H9 (cell line): Measurements from ENCODE around the gene FAM3B. TPM values are rescaled to one million over a fixed set of nuclear protein-coding genes. Genes with fewer than 3 reads are reported as not detected.

Experiments
- DNase-seq: peaks from one replicate; pipeline ENCODE4 v3.0.0-alpha.2; 2017
- H2AFZ ChIP-seq: one replicate; pipeline ENCODE4 v1.6.1; 2013; ENCODE audit warnings: mild to moderate bottlenecking, low read length, control low read depth, moderate library complexity
- H2AK5ac ChIP-seq: 2 replicates; pipeline ENCODE4 v1.6.1; 2013; ENCODE audit warnings: low read length, control low read depth, mixed read lengths; ENCODE audit not compliant: insufficient read length
- H2BK120ac ChIP-seq: one replicate; pipeline ENCODE4 v1.6.1; 2013; ENCODE audit warnings: low read depth, mild to moderate bottlenecking, low read length, control low read depth, inconsistent platforms; ENCODE audit not compliant: poor library complexity, severe bottlenecking
- H2BK12ac ChIP-seq: 2 replicates; pipeline ENCODE4 v1.6.1; 2013; ENCODE audit warnings: low read length, control low read depth, mixed read lengths, low read depth; ENCODE audit not compliant: insufficient read length
- H2BK15ac ChIP-seq: 2 replicates; pipeline ENCODE4 v1.6.1; 2013; ENCODE audit warnings: low read depth, low read length, control low read depth
- H2BK20ac ChIP-seq: one replicate; pipeline ENCODE4 v1.6.1; 2013; ENCODE audit warnings: low read depth, mild to moderate bottlenecking, low read length, control low read depth, inconsistent platforms; ENCODE audit not compliant: poor library complexity, severe bottlenecking
- H2BK5ac ChIP-seq: 2 replicates; pipeline ENCODE4 v1.6.1; 2013; ENCODE audit warnings: low read length, control low read depth, mixed read lengths; ENCODE audit not compliant: insufficient read length
- H3K14ac ChIP-seq: 2 replicates; pipeline ENCODE4 v1.6.1; 2013; ENCODE audit warnings: low read length, control low read depth; ENCODE audit not compliant: insufficient read depth
- H3K18ac ChIP-seq: 2 replicates; pipeline ENCODE4 v1.6.1; 2013; ENCODE audit warnings: low read depth, mild to moderate bottlenecking, mixed read lengths, low read length, control low read depth; ENCODE audit not compliant: insufficient read length
- H3K23ac ChIP-seq: 2 replicates; pipeline ENCODE4 v1.6.1; 2013; ENCODE audit warnings: low read length, control low read depth, mixed read lengths, low read depth; ENCODE audit not compliant: insufficient read length
- H3K23me2 ChIP-seq: 2 replicates; pipeline ENCODE4 v1.6.1; 2013; ENCODE audit warnings: low read depth, mild to moderate bottlenecking, mixed read lengths, low read length, control low read depth; ENCODE audit not compliant: insufficient read length, poor library complexity, severe bottlenecking
- H3K27ac ChIP-seq: 2 replicates; pipeline ENCODE4 v1.5.1; 2013; ENCODE audit warnings: low read length, control low read depth, mixed read lengths, low read depth; ENCODE audit not compliant: insufficient read length
- H3K27me3 ChIP-seq: 2 replicates; pipeline ENCODE4 v1.6.1; 2013; ENCODE audit warnings: low read length, control low read depth, inconsistent platforms; ENCODE audit not compliant: insufficient read depth
- H3K4ac ChIP-seq: 2 replicates; pipeline ENCODE4 v1.6.1; 2013; ENCODE audit warnings: low read depth, mild to moderate bottlenecking, control low read depth, inconsistent platforms, low read length, moderate library complexity
- H3K4me1 ChIP-seq: 2 replicates; pipeline ENCODE4 v1.6.1; 2013; ENCODE audit warnings: low read length, control low read depth, inconsistent platforms; ENCODE audit not compliant: insufficient read depth
- H3K4me2 ChIP-seq: 2 replicates; pipeline ENCODE4 v1.6.1; 2013; ENCODE audit warnings: low read length, control low read depth, mixed read lengths; ENCODE audit not compliant: insufficient read length, insufficient read depth
- H3K56ac ChIP-seq: 2 replicates; pipeline ENCODE4 v1.6.1; 2013; ENCODE audit warnings: low read depth, mild to moderate bottlenecking, mixed read lengths, low read length, control low read depth; ENCODE audit not compliant: insufficient read length
- H3K79me1 ChIP-seq: 2 replicates; pipeline ENCODE4 v1.6.1; 2013; ENCODE audit warnings: low read depth, mild to moderate bottlenecking, moderate library complexity, low read length, control low read depth, inconsistent platforms; ENCODE audit not compliant: insufficient read depth, poor library complexity, severe bottlenecking
- H3K79me2 ChIP-seq: 2 replicates; pipeline ENCODE4 v1.6.1; 2013; ENCODE audit warnings: low read length, control low read depth, inconsistent platforms; ENCODE audit not compliant: insufficient read depth
- H3K9ac ChIP-seq: 2 replicates; pipeline ENCODE4 v1.6.1; 2013; ENCODE audit warnings: low read length, control low read depth, mixed read lengths; ENCODE audit not compliant: insufficient read length; ENCODE audit errors: extremely low read depth
- H3K9me3 ChIP-seq: one replicate; pipeline ENCODE4 v1.6.1; 2013; ENCODE audit warnings: low read depth, low read length, inconsistent platforms; ENCODE audit not compliant: control insufficient read depth
- H3T11ph ChIP-seq: one replicate; pipeline ENCODE4 v1.6.1; 2013; ENCODE audit warnings: mild to moderate bottlenecking, low read length, control low read depth, inconsistent platforms
- H4K20me1 ChIP-seq: one replicate; pipeline ENCODE4 v1.6.1; 2013; ENCODE audit not compliant: control insufficient read depth, insufficient read length, insufficient read depth
- H4K5ac ChIP-seq: 2 replicates; pipeline ENCODE4 v1.6.1; 2013; ENCODE audit warnings: low read depth, mild to moderate bottlenecking, mixed read lengths, low read length, control low read depth; ENCODE audit not compliant: insufficient read length
- H4K8ac ChIP-seq: replicated peaks from 2 replicates; pipeline ENCODE4 v1.6.1; 2013; ENCODE audit warnings: low read length, control low read depth, mixed read lengths, low read depth; ENCODE audit not compliant: insufficient read length
- H4K91ac ChIP-seq: 2 replicates; pipeline ENCODE4 v1.6.1; 2013; ENCODE audit warnings: low read depth, mild to moderate bottlenecking, moderate library complexity, mixed read lengths, low read length, control low read depth; ENCODE audit not compliant: insufficient read length
- H3K27ac Mint-ChIP-seq, 3 experiments: 2 replicates in 2 of 3; 3 replicates in 1 of 3; pipeline ENCODE4 v1.8.0; 2020 to 2021; ENCODE audit warnings: mixed read lengths in 3 of 3, mild to moderate bottlenecking in 1 of 3, moderate library complexity in 1 of 3
- H3K27me3 Mint-ChIP-seq: 2 replicates; pipeline ENCODE4 v1.8.0; 2021; ENCODE audit warnings: low read depth, mild to moderate bottlenecking, moderate library complexity, mixed read lengths
- H3K36me3 Mint-ChIP-seq, 3 experiments: 2 replicates in 2 of 3; 3 replicates in 1 of 3; pipeline ENCODE4 v1.8.0; 2020 to 2021; ENCODE audit warnings: low read depth in 3 of 3, mixed read lengths in 3 of 3; ENCODE audit not compliant: insufficient read depth in 1 of 3
- H3K4me1 Mint-ChIP-seq, 2 experiments: 2 replicates each; pipeline ENCODE4 v1.8.0; 2020; ENCODE audit warnings: mixed read lengths in 2 of 2
- H3K4me3 Mint-ChIP-seq, 2 experiments: 2 replicates in 1 of 2; 3 replicates in 1 of 2; pipeline ENCODE4 v1.8.0; 2020 to 2021; ENCODE audit warnings: mild to moderate bottlenecking in 2 of 2, mixed read lengths in 2 of 2, moderate library complexity in 1 of 2
- H3K9me3 Mint-ChIP-seq, 2 experiments: 2 replicates in 1 of 2; 3 replicates in 1 of 2; pipeline ENCODE4 v1.8.0; 2020; ENCODE audit warnings: mild to moderate bottlenecking in 2 of 2, mixed read lengths in 2 of 2, moderate library complexity in 1 of 2
- WGBS: extraction: QIAGEN DNeasy Blood & Tissue Kit; methylation state at CpG from one replicate; pipeline ENCODE4 v1.1.7; 2013; ENCODE audit warnings: missing lambda C conversion rate, low lambda C conversion rate, mixed read lengths; ENCODE audit not compliant: insufficient read length; ENCODE audit errors: extremely low coverage; 5-methylcytosine and 5-hydroxymethylcytosine counted together
- total RNA-seq: library from RNA; stranded (reverse); gene quantifications from 2 replicates; pipeline ENCODE4 v1.2.1, GENCODE V29; 2021
- TF ChIP-seq, protein P1 (sequence below): fragments of 200-600 bp; sonication (generic); conservative IDR thresholded peaks from 3 replicates; pipeline ENCODE4 v1.8.0; 2021; ENCODE audit warnings: antibody characterized with exemption, mild to moderate bottlenecking

Gene FAM3B
- total RNA-seq, 1 experiment from 2014 or later: 5.0 TPM

- Mint-ChIP-seq H3K9me3 (no peaks in the 10 kb centered on the region; a peak in 1 of 5 replicates), H3K27me3 (peaks cover 15% of the 10 kb centered on the region), H3K4me3 (no peak overlapping the region), H3K27ac (no peak overlapping the region), H3K4me1 (peaks cover 19 to 27% of the 10 kb centered on the region in 2 experiments), H3K36me3 (no peaks in the 10 kb centered on the region)
- Histone ChIP-seq H2BK5ac (no peak overlapping the region), H4K5ac (no peak overlapping the region), H3T11ph (no peak overlapping the region), H3K23ac (no peak overlapping the region), H3K56ac (no peak overlapping the region), H4K91ac (no peak overlapping the region), H3K4me2 (no peak overlapping the region), H4K8ac (no peak overlapping the region), H3K9ac (no peak overlapping the region), H2BK15ac (no peak overlapping the region), H3K27me3 (no peaks in the 10 kb centered on the region; the same call in 1 of the 2 replicates), H2BK20ac (no peak overlapping the region), H3K79me2 (no peaks in the 10 kb centered on the region), H3K23me2 (peaks cover 5% of the 10 kb centered on the region), H2BK120ac (no peak overlapping the region), H3K79me1 (no peaks in the 10 kb centered on the region), H3K4ac (no peak overlapping the region), H3K27ac (no peak overlapping the region), H3K4me1 (no peaks in the 10 kb centered on the region; the same call in 1 of the 2 replicates), H3K18ac (no peak overlapping the region), H2BK12ac (no peak overlapping the region), H4K20me1 (no peaks in the 10 kb centered on the region), H2AK5ac (no peak overlapping the region), H3K9me3 (no peaks in the 10 kb centered on the region), H3K14ac (no peak overlapping the region), H2AFZ (no peak overlapping the region)
- TF ChIP-seq, protein P1, sequence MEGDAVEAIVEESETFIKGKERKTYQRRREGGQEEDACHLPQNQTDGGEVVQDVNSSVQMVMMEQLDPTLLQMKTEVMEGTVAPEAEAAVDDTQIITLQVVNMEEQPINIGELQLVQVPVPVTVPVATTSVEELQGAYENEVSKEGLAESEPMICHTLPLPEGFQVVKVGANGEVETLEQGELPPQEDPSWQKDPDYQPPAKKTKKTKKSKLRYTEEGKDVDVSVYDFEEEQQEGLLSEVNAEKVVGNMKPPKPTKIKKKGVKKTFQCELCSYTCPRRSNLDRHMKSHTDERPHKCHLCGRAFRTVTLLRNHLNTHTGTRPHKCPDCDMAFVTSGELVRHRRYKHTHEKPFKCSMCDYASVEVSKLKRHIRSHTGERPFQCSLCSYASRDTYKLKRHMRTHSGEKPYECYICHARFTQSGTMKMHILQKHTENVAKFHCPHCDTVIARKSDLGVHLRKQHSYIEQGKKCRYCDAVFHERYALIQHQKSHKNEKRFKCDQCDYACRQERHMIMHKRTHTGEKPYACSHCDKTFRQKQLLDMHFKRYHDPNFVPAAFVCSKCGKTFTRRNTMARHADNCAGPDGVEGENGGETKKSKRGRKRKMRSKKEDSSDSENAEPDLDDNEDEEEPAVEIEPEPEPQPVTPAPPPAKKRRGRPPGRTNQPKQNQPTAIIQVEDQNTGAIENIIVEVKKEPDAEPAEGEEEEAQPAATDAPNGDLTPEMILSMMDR: no peak
- no CpG with 5 or more reads among the region's 6 CpGs for WGBS
- DNase-seq: no peak
Observed at GRCh38 chr21:41364308-41364707, 47.7 kb downstream of the FAM3B start.
